Measurements from ENCODE around the gene SH3TC1. TPM values are rescaled to one million over a fixed set of nuclear protein-coding genes. Genes with fewer than 3 reads are reported as not detected.

The SH3TC1 gene
- total RNA-seq, 1 donor from 2014 or later, result 50.6 TPM

- Histone ChIP-seq H3K9me3 (no peaks in the 10 kb centered on the region), H3K4me3 (no peak overlapping the region), H3K36me3 (no peaks in the 10 kb centered on the region), H3K4me1 (peaks cover 17% of the 10 kb centered on the region), H3K27me3 (no peaks in the 10 kb centered on the region), H3K27ac (no peak overlapping the region)
- no peak for TF ChIP-seq POLR2A (IDR thresholded peaks at IDR 0.05)
- no peak for TF ChIP-seq POLR2AphosphoS5 (IDR thresholded peaks at IDR 0.05; ENCODE audit: insufficient read depth in 1 of 2, low read depth in 1 of 2)
- TF ChIP-seq, protein P1, sequence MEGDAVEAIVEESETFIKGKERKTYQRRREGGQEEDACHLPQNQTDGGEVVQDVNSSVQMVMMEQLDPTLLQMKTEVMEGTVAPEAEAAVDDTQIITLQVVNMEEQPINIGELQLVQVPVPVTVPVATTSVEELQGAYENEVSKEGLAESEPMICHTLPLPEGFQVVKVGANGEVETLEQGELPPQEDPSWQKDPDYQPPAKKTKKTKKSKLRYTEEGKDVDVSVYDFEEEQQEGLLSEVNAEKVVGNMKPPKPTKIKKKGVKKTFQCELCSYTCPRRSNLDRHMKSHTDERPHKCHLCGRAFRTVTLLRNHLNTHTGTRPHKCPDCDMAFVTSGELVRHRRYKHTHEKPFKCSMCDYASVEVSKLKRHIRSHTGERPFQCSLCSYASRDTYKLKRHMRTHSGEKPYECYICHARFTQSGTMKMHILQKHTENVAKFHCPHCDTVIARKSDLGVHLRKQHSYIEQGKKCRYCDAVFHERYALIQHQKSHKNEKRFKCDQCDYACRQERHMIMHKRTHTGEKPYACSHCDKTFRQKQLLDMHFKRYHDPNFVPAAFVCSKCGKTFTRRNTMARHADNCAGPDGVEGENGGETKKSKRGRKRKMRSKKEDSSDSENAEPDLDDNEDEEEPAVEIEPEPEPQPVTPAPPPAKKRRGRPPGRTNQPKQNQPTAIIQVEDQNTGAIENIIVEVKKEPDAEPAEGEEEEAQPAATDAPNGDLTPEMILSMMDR (IDR thresholded peaks at IDR 0.05), result no peak
- no peak for DNase-seq (ENCODE audit: extremely low spot score in 2 of 2)
- intact Hi-C loops (cut with DNase I), result no loop called here
Observed at GRCh38 chr4:8252301-8253173, 53.4 kb downstream of the SH3TC1 start.

GRCh38 chr4:8254076-8254475 is 55.0 kb downstream of the SH3TC1 start:
- H3K27me3 ChIP-seq, result no peaks in the 10 kb centered on the region
- H3K9me3 ChIP-seq, result no peaks in the 10 kb centered on the region
- no peak overlapping the region for H3K27ac ChIP-seq
- TF ChIP-seq, protein P1 (IDR thresholded peaks at IDR 0.05), result no peak
- TF ChIP-seq POLR2A (IDR thresholded peaks at IDR 0.05) (no peak), POLR2AphosphoS5 (IDR thresholded peaks at IDR 0.05; ENCODE audit: insufficient read depth in 1 of 2, low read depth in 1 of 2) (no peak)
- intact Hi-C loops (cut with DNase I), result no loop called here
- DNase-seq (ENCODE audit: extremely low spot score in 2 of 2), result no peak
- H3K4me3 ChIP-seq, result no peak overlapping the region
- H3K36me3 ChIP-seq, result no peaks in the 10 kb centered on the region
- H3K4me1 ChIP-seq, result peaks cover 10% of the 10 kb centered on the region

DNA sequence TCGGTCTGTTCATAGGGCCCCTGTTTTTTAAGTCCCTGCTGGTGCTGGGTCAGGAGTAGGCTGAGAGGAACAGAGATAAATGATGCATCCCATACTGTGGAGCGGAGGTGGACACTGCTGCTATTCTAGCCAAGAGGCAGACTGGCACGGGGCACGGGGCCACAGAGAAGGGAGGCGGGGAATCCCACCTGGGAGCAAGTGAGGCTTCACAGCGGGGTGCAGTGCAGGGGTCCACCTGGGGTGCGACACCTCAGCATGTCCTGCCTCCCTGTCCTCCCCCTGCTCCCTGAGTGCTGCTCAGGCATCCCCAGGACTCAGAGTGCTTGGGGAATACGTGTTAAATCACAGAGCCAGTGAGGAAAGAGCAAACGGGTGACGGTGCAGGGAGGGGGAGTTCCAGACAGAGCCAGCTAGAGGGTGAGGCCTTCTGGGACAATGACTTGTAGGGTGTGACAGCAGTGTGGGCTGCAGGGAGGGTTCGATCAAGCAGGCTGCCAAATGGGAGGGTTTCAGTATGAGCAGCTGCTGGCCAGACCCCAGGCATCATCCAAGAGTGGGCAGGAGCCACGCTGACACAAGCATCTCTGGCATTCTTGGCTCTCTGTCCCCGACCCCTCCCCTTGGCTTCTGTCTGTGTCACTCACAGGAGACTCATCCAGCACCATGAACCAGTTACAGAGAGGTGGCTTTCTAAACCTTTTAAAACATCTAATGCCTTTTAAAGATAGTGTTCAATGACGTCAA is 56.8 kb downstream of the SH3TC1 start:
- Histone ChIP-seq H3K36me3 (no peaks in the 10 kb centered on the region), H3K4me1 (peaks cover 10% of the 10 kb centered on the region), H3K27me3 (no peaks in the 10 kb centered on the region), H3K4me3 (no peak overlapping the region), H3K9me3 (no peaks in the 10 kb centered on the region), H3K27ac (no peak overlapping the region)
- no peak for TF ChIP-seq POLR2A (IDR thresholded peaks at IDR 0.05)
- TF ChIP-seq, protein P1 (IDR thresholded peaks at IDR 0.05), result no peak
- no peak for TF ChIP-seq POLR2AphosphoS5 (IDR thresholded peaks at IDR 0.05; ENCODE audit: insufficient read depth in 1 of 2, low read depth in 1 of 2)
- intact Hi-C loops (cut with DNase I), result no loop called here
- DNase-seq (ENCODE audit: extremely low spot score in 2 of 2), result no peak

DNA sequence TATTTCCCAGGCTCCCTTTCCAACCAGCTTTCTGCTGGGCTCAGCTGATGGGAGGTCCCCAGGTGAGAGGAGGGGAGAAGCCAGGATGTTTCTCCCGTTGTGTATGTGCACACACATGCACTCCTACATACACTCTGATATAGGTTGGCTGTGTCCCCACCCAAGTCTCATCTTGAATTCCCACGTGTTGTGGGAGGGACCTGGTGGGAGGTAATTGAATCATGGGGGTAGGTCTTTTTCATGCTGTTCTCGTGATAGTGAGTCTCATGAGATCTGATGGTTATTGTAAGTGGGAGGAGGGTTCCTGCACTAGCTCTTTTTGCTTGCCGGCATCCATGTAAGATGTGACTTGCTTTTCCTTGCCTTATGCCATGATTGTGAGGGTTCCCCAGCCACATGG is 58.8 kb downstream of the SH3TC1 start:
- Histone ChIP-seq H3K4me1 (peaks cover 10% of the 10 kb centered on the region), H3K9me3 (no peaks in the 10 kb centered on the region), H3K36me3 (no peaks in the 10 kb centered on the region), H3K27ac (no peak overlapping the region), H3K27me3 (no peaks in the 10 kb centered on the region), H3K4me3 (no peak overlapping the region)
- intact Hi-C loops (cut with DNase I), result no loop called here
- no peak for DNase-seq (ENCODE audit: extremely low spot score in 2 of 2)
- TF ChIP-seq, protein P1 (IDR thresholded peaks at IDR 0.05), result no peak
- TF ChIP-seq POLR2AphosphoS5 (IDR thresholded peaks at IDR 0.05; ENCODE audit: insufficient read depth in 1 of 2, low read depth in 1 of 2) (no peak), POLR2A (IDR thresholded peaks at IDR 0.05) (no peak)

Measured in vagina (tissue), 2 donors.